Measurements from ENCODE around the gene SPNS2. TPM values are rescaled to one million over a fixed set of nuclear protein-coding genes. Genes with fewer than 3 reads are reported as not detected.

The SPNS2 gene
- total and polyA plus RNA-seq, 2 experiments from 2014 or later, result 1.7 to 2.3 TPM

- H3K4me3 ChIP-seq, result no peak overlapping the region
- H3K27me3 ChIP-seq (ENCODE audit: insufficient read depth), result peaks cover 39% of the 10 kb centered on the region
- Mint-ChIP-seq H3K36me3 (ENCODE audit: low read depth) (no peaks in the 10 kb centered on the region), H3K4me1 (peaks cover 18% of the 10 kb centered on the region), H3K9me3 (no peaks in the 10 kb centered on the region), H3K27me3 (ENCODE audit: insufficient read depth, low read depth, poor library complexity) (peaks cover 47% of the 10 kb centered on the region), H3K4me3 (no peak overlapping the region), H3K27ac (no peak overlapping the region)
- H3K4me1 ChIP-seq (ENCODE audit: insufficient read depth), result peaks cover 9% of the 10 kb centered on the region
- no peaks in the 10 kb centered on the region for H3K79me2 ChIP-seq (replicated peaks; ENCODE audit: insufficient read depth)
- H3K4me2 ChIP-seq, result no peak overlapping the region
- H3K27ac ChIP-seq (ENCODE audit: low read depth), result no peak overlapping the region
- ATAC-seq (no peak), DNase-seq (ENCODE audit: low spot score) (no peak)
- no peak overlapping the region for H2AFZ ChIP-seq
- no peaks in the 10 kb centered on the region for H4K20me1 ChIP-seq (replicated peaks; ENCODE audit: insufficient read depth)
- H3K9me2 ChIP-seq (ENCODE audit: insufficient read depth), result no peaks in the 10 kb centered on the region
- H3F3A ChIP-seq (replicated peaks; ENCODE audit: low read depth), result no peaks in the 10 kb centered on the region
- no peak for TF ChIP-seq CTCF (conservative IDR thresholded peaks at IDR 0.05; ENCODE audit: low read depth in 2 of 2)
- TF ChIP-seq EZH2 (IDR thresholded peaks at IDR 0.05; ENCODE audit: low read depth, unreplicated experiment), result no peak
- no peak for TF ChIP-seq ZNF462 (CRISPR knock-in tag; IDR thresholded peaks at IDR 0.05)
- no peak for TF ChIP-seq ETS1 (IDR thresholded peaks at IDR 0.05)
- TF ChIP-seq ZNF114 (CRISPR knock-in tag; IDR thresholded peaks at IDR 0.05), result no peak
- TF ChIP-seq CREB1 (CRISPR knock-in tag; IDR thresholded peaks at IDR 0.05; ENCODE audit: low read depth), result no peak
- TF ChIP-seq NANOG (IDR thresholded peaks at IDR 0.05; ENCODE audit: borderline replicate concordance), result no peak
- no peak for TF ChIP-seq JUNB (IDR thresholded peaks at IDR 0.05; ENCODE audit: unreplicated experiment)
- no peaks in the 10 kb centered on the region for H3K36me3 ChIP-seq (ENCODE audit: insufficient read depth)
These were observed 88.5 kb downstream of the SPNS2 start for GRCh38 chr17:4587195-4587594.

Measured in GM23338 (cell line).